Loucy (cell line): ENCODE data around the gene PDGFRB.

Source experiments
- H2AFZ ChIP-seq: fragments of 200-600 bp; sonication (generic); 2 replicates; pipeline ENCODE4 v1.6.0; 2016; ENCODE audit warnings: antibody characterized with exemption, mild to moderate bottlenecking, low read length, moderate library complexity
- H3F3A ChIP-seq: fragments of 200-600 bp; 2 replicates; pipeline ENCODE4 v1.6.0; 2016; ENCODE audit warnings: antibody characterized with exemption, low read depth, mild to moderate bottlenecking
- H3K27me3 ChIP-seq: fragments of 200-600 bp; sonication (generic); 2 replicates; pipeline ENCODE4 v1.6.1; 2014; ENCODE audit warnings: low read length, mild to moderate bottlenecking; ENCODE audit not compliant: insufficient read depth, poor library complexity, severe bottlenecking
- H3K36me3 ChIP-seq: fragments of 200-600 bp; sonication (generic); 2 replicates; pipeline ENCODE4 v1.6.1; 2016; ENCODE audit warnings: low read length; ENCODE audit not compliant: insufficient read depth
- H3K4me1 ChIP-seq: fragments of 200-600 bp; sonication (generic); 2 replicates; pipeline ENCODE4 v1.5.1; 2014; ENCODE audit warnings: low read length, mild to moderate bottlenecking; ENCODE audit not compliant: insufficient read depth, poor library complexity, severe bottlenecking
- H3K4me2 ChIP-seq: fragments of 200-600 bp; sonication (generic); 2 replicates; pipeline ENCODE4 v1.6.0; 2014; ENCODE audit warnings: antibody characterized with exemption, low read length, low read depth, mild to moderate bottlenecking; ENCODE audit not compliant: poor library complexity, severe bottlenecking
- H3K4me3 ChIP-seq: fragments of 200-600 bp; sonication (generic); 2 replicates; pipeline ENCODE4 v1.5.1; 2014; ENCODE audit warnings: low read length, mild to moderate bottlenecking, mixed read lengths; ENCODE audit not compliant: poor library complexity, severe bottlenecking
- H3K79me2 ChIP-seq: fragments of 200-600 bp; sonication (generic); 2 replicates; pipeline ENCODE4 v1.6.1; 2014; ENCODE audit warnings: low read length; ENCODE audit not compliant: insufficient read depth
- H3K9ac ChIP-seq: fragments of 200-600 bp; sonication (generic); 2 replicates; pipeline ENCODE4 v1.6.0; 2014; ENCODE audit warnings: mild to moderate bottlenecking, low read depth, low read length, moderate library complexity; ENCODE audit not compliant: poor library complexity, severe bottlenecking
- H3K9me2 ChIP-seq: fragments of 200-600 bp; sonication (generic); replicated peaks from 2 replicates; pipeline ENCODE4 v1.6.1; 2016; ENCODE audit warnings: low read depth, low read length, mixed read lengths
- H3K9me3 ChIP-seq: fragments of 200-600 bp; sonication (generic); 2 replicates; pipeline ENCODE4 v1.6.1; 2014; ENCODE audit warnings: mild to moderate bottlenecking, antibody characterized with exemption, low read length, low read depth; ENCODE audit not compliant: insufficient read depth
- H4K20me1 ChIP-seq: fragments of 200-600 bp; sonication (generic); 2 replicates; pipeline ENCODE4 v1.6.0; 2014; ENCODE audit warnings: antibody characterized with exemption, low read length, mild to moderate bottlenecking; ENCODE audit not compliant: insufficient read depth, poor library complexity, severe bottlenecking
- CTCF ChIP-seq: fragments of 200-600 bp; sonication (generic); conservative IDR thresholded peaks from 2 replicates; pipeline ENCODE4 v1.5.1; 2014; ENCODE audit warnings: mild to moderate bottlenecking, antibody characterized with exemption, low read length
- EZH2phosphoT487 ChIP-seq: fragments of 200-600 bp; IDR thresholded peaks from 2 replicates; pipeline ENCODE4 v1.6.1; 2018; ENCODE audit warnings: antibody characterized with exemption, mild to moderate bottlenecking, moderate library complexity, borderline replicate concordance

PDGFRB gene

GRCh38 chr5:150070821-150071220 is 84.8 kb downstream of the PDGFRB start:
- no peak overlapping the region for H2AFZ ChIP-seq
- no peaks in the 10 kb centered on the region for H3K27me3 ChIP-seq
- no peak overlapping the region for H3K9ac ChIP-seq
- H3K4me3 ChIP-seq = no peak overlapping the region
- no peaks in the 10 kb centered on the region for H3F3A ChIP-seq
- no peaks in the 10 kb centered on the region for H3K9me3 ChIP-seq
- TF ChIP-seq EZH2phosphoT487 = no peak
- TF ChIP-seq CTCF = no peak
- H3K9me2 ChIP-seq = no peaks in the 10 kb centered on the region
- no peaks in the 10 kb centered on the region for H4K20me1 ChIP-seq
- H3K79me2 ChIP-seq = no peaks in the 10 kb centered on the region
- no peaks in the 10 kb centered on the region for H3K36me3 ChIP-seq
- peaks cover 29% of the 10 kb centered on the region for H3K4me1 ChIP-seq
- no peak overlapping the region for H3K4me2 ChIP-seq

GRCh38 chr5:150069672-150070627 is 85.7 kb downstream of the PDGFRB start:
- H3K79me2 ChIP-seq = no peaks in the 10 kb centered on the region
- no peaks in the 10 kb centered on the region for H3K27me3 ChIP-seq
- H3K4me3 ChIP-seq = no peak overlapping the region
- no peaks in the 10 kb centered on the region for H3K9me2 ChIP-seq
- H3K4me1 ChIP-seq = peaks cover 37% of the 10 kb centered on the region
- H3K36me3 ChIP-seq = no peaks in the 10 kb centered on the region
- H3K9ac ChIP-seq = no peak overlapping the region
- no peak overlapping the region for H3K4me2 ChIP-seq
- H4K20me1 ChIP-seq = no peaks in the 10 kb centered on the region
- H3F3A ChIP-seq = no peaks in the 10 kb centered on the region
- TF ChIP-seq EZH2phosphoT487 = no peak
- TF ChIP-seq CTCF = no peak
- H2AFZ ChIP-seq = no peak overlapping the region
- H3K9me3 ChIP-seq = no peaks in the 10 kb centered on the region

- Histone ChIP-seq H3K79me2 (no peaks in the 10 kb centered on the region), H3K9me2 (no peaks in the 10 kb centered on the region), H3K4me1 (peaks cover 37% of the 10 kb centered on the region), H3F3A (no peaks in the 10 kb centered on the region), H3K4me2 (no peak overlapping the region), H2AFZ (peak overlapping the region; percentile 50; the same call in 1 of the 2 replicates), H4K20me1 (no peaks in the 10 kb centered on the region), H3K36me3 (no peaks in the 10 kb centered on the region), H3K9ac (no peak overlapping the region), H3K9me3 (no peaks in the 10 kb centered on the region), H3K4me3 (no peak overlapping the region), H3K27me3 (no peaks in the 10 kb centered on the region)
- TF ChIP-seq CTCF (no peak), EZH2phosphoT487 (no peak)
Observed at GRCh38 chr5:150068961-150069645, 86.5 kb downstream of the PDGFRB start.
